HFFc6 (cell line): ENCODE measurements around the gene LITAFD. TPM values are rescaled to one million over a fixed set of nuclear protein-coding genes. Genes with fewer than 3 reads are reported as not detected.
A peak's percentile ranks its signal among the peaks of the same experiment; 100 is the strongest.
"Not testable (repeated sequence)": the region's sequence is repeated elsewhere in the genome, so short reads cannot be mapped to it uniquely, and the experiment has no call there.

Experiments used
- DNase-seq: peaks from one replicate; pipeline ENCODE4 v3.0.0-alpha.2; 2018
- H3K27ac Mint-ChIP-seq: 2 replicates; pipeline ENCODE4 v1.8.0; 2020; ENCODE audit warnings: mild to moderate bottlenecking, mixed read lengths
- H3K27me3 Mint-ChIP-seq: 2 replicates; pipeline ENCODE4 v1.8.0; 2021; ENCODE audit warnings: mild to moderate bottlenecking, moderate library complexity, mixed read lengths; ENCODE audit not compliant: insufficient read depth
- H3K36me3 Mint-ChIP-seq: 2 replicates; pipeline ENCODE4 v1.8.0; 2021; ENCODE audit warnings: low read depth, mixed read lengths
- H3K4me1 Mint-ChIP-seq: 2 replicates; pipeline ENCODE4 v1.8.0; 2020; ENCODE audit warnings: low read depth, mixed read lengths
- H3K4me3 Mint-ChIP-seq: 2 replicates; pipeline ENCODE4 v1.8.0; 2020; ENCODE audit warnings: mild to moderate bottlenecking, moderate library complexity, mixed read lengths
- H3K9me3 Mint-ChIP-seq: 2 replicates; pipeline ENCODE4 v1.8.0; 2020; ENCODE audit warnings: mild to moderate bottlenecking, mixed read lengths
- CTCF ChIP-seq: fragments of 200-600 bp; sonication (generic); IDR thresholded peaks from 2 replicates; pipeline ENCODE4 v1.5.0; 2021; ENCODE audit warnings: antibody characterized with exemption, mild to moderate bottlenecking
- total RNA-seq, 6 experiments: library from RNA; stranded (reverse); fragmentation: NEBNext Ultra II Directional; extraction: Animal tissue kit (Norgen Biotek cat#: 25700); gene quantifications; 2 replicates in 1 of 6; 3 replicates in 5 of 6; pipeline ENCODE4 v1.2.3, GENCODE V29; 2021

Gene LITAFD
- total RNA-seq, 6 experiments from 2014 or later: not detected

GRCh38 chr16:8867216-8867931 lies 14.8 kb upstream of the LITAFD start:
- Mint-ChIP-seq H3K27me3 (peaks cover 12% of the 10 kb centered on the region), H3K4me3 (peak overlapping the region; percentile 92), H3K27ac (peak overlapping the region; percentile 81), H3K9me3 (no peaks in the 10 kb centered on the region), H3K36me3 (no peaks in the 10 kb centered on the region), H3K4me1 (peaks cover 58% of the 10 kb centered on the region)
- DNase-seq: no peak
- no peak for TF ChIP-seq CTCF

- H3K4me1 Mint-ChIP-seq: peaks cover 56% of the 10 kb centered on the region
- H3K4me3 Mint-ChIP-seq: peak overlapping the region; percentile 92
- TF ChIP-seq CTCF: no peak
- H3K36me3 Mint-ChIP-seq: no peaks in the 10 kb centered on the region
- peak overlapping the region; percentile 81 for H3K27ac Mint-ChIP-seq
- DNase-seq: no peak
- H3K9me3 Mint-ChIP-seq: no peaks in the 10 kb centered on the region
- peaks cover 7% of the 10 kb centered on the region for H3K27me3 Mint-ChIP-seq
These were observed 14.2 kb upstream of the LITAFD start for GRCh38 chr16:8867932-8868415.

GRCh38 chr16:8868416-8869211 lies 13.5 kb upstream of the LITAFD start, which contains the start of gene CARHSP1:
CARHSP1 (minus strand) TSS chr16:8869006; CDS start chr16:8859328, 9,678 bp downstream.
- peak within 1 kb of the TSS; percentile 92 for H3K4me3 Mint-ChIP-seq
- no peaks in the 10 kb centered on the region for H3K9me3 Mint-ChIP-seq
- DNase-seq: peak; percentile 71
- H3K4me1 Mint-ChIP-seq: peaks cover 54% of the 10 kb centered on the region
- peak within 1 kb of the TSS; percentile 81 for H3K27ac Mint-ChIP-seq
- peaks cover 7% of the 10 kb centered on the region for H3K27me3 Mint-ChIP-seq
- TF ChIP-seq CTCF: no peak
- H3K36me3 Mint-ChIP-seq: no peaks in the 10 kb centered on the region

- H3K9me3 Mint-ChIP-seq: no peaks in the 10 kb centered on the region
- peak overlapping the region; percentile 86 for H3K4me3 Mint-ChIP-seq
- peak overlapping the region; percentile 66 for H3K27ac Mint-ChIP-seq
- H3K36me3 Mint-ChIP-seq: no peaks in the 10 kb centered on the region
- H3K27me3 Mint-ChIP-seq: peaks cover 4% of the 10 kb centered on the region
- peak; percentile 7; the same call in 1 of the 2 replicates for TF ChIP-seq CTCF
- peaks cover 47% of the 10 kb centered on the region for H3K4me1 Mint-ChIP-seq
- no peak for DNase-seq
These were observed 12.8 kb upstream of the LITAFD start for GRCh38 chr16:8869212-8869987.

GRCh38 chr16:8869988-8870241 lies 12.2 kb upstream of the LITAFD start:
- peaks cover 41% of the 10 kb centered on the region for H3K4me1 Mint-ChIP-seq
- H3K27ac Mint-ChIP-seq, DNase-seq, H3K9me3 Mint-ChIP-seq, H3K27me3 Mint-ChIP-seq, H3K36me3 Mint-ChIP-seq, H3K4me3 Mint-ChIP-seq: not testable (repeated sequence)
